GM12865 (cell line): Measurements from ENCODE around the gene TBC1D25.
A peak's percentile ranks its signal among the peaks of the same experiment; 100 is the strongest.

Experiments
- DNase-seq: peaks from one replicate; pipeline ENCODE4 v3.0.0; 2010; ENCODE audit warnings: low read depth
- H3K4me3 ChIP-seq: 2 replicates; pipeline ENCODE4 v1.5.1; 2011; ENCODE audit warnings: mild to moderate bottlenecking, low read depth, low read length, control low read depth
- CTCF ChIP-seq: IDR thresholded peaks from 2 replicates; pipeline ENCODE4 v1.5.1; 2011; ENCODE audit warnings: low read length, control low read depth, low read depth, inconsistent platforms; ENCODE audit not compliant: insufficient read depth; ENCODE audit errors: missing control alignments

TBC1D25 gene

GRCh38 chrX:48539345-48540027, at the start of gene TBC1D25:
Gene TBC1D25, plus strand, starts transcription at chrX:48539714. Its CDS starts 84 bp downstream, at chrX:48539798.
- TF ChIP-seq CTCF, result peak; percentile 37
- H3K4me3 ChIP-seq, result peak within 1 kb of the TSS; percentile 72
- peak; percentile 98 for DNase-seq

- TF ChIP-seq CTCF, result no peak
- DNase-seq, result no peak
- H3K4me3 ChIP-seq, result no peak overlapping the region
Observed at GRCh38 chrX:48489892-48490291, 49.6 kb upstream of the TBC1D25 start.

- no peak for DNase-seq
- TF ChIP-seq CTCF, result no peak
- no peak overlapping the region for H3K4me3 ChIP-seq
Observed at GRCh38 chrX:48490661-48491060, 48.9 kb upstream of the TBC1D25 start.

GRCh38 chrX:48491809-48492208, 47.7 kb upstream of the TBC1D25 start:
- TF ChIP-seq CTCF, result no peak
- no peak for DNase-seq
- no peak overlapping the region for H3K4me3 ChIP-seq

- H3K4me3 ChIP-seq, result no peak overlapping the region
- TF ChIP-seq CTCF, result no peak
- no peak for DNase-seq
Observed at GRCh38 chrX:48492293-48492910, 47.1 kb upstream of the TBC1D25 start.

- no peak for DNase-seq
- no peak overlapping the region for H3K4me3 ChIP-seq
- TF ChIP-seq CTCF, result no peak
Observed at GRCh38 chrX:48493890-48494364, 45.6 kb upstream of the TBC1D25 start.
